ENCODE results near the gene PRELID2. TPM values are rescaled to one million over a fixed set of nuclear protein-coding genes. Genes with fewer than 3 reads are reported as not detected.

The PRELID2 gene
- total and polyA plus RNA-seq, 7 donors: 0.39 to 3.0 (median 1.3) TPM

DNA sequence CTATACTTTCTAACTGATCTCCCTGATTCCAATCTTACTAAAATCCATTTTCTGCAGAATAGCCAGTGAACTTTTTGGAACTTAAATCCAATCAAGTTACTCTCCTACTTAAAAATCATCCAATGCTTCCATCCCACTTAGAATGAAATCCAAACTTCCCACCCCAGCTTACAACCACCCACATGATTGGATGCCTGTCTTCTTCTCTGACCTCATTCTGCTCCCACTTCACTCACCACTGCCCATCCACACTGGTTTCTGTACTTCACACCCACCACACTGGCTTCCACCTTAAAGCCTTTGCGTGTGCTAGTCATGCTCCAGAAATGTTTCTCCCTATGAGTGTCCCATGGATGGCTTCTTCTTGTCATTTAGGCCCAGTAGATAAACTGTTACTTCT, 119.7 kb downstream of the PRELID2 start:
- H3K27me3 ChIP-seq (ENCODE audit: insufficient read depth in 3 of 3, low read length in 2 of 3): no peaks in the 10 kb centered on the region
- intact Hi-C loops (cut with DNase I): no loop called here
- no peaks in the 10 kb centered on the region for H3K4me1 ChIP-seq
- no peaks in the 10 kb centered on the region for H3K9me3 ChIP-seq
- no peak overlapping the region for H3K4me3 ChIP-seq
- TF ChIP-seq CTCF (IDR thresholded peaks at IDR 0.05): no peak
- H3K27ac ChIP-seq: no peak overlapping the region
- ATAC-seq (no peak), DNase-seq (no peak)
- H3K36me3 ChIP-seq (ENCODE audit: insufficient read depth in 1 of 2, low read depth in 1 of 2): no peaks in the 10 kb centered on the region
- WGBS, 3 donors: 89 to 98% (median 95%) methylated on average over 1 of the region's 1 CpG

DNA sequence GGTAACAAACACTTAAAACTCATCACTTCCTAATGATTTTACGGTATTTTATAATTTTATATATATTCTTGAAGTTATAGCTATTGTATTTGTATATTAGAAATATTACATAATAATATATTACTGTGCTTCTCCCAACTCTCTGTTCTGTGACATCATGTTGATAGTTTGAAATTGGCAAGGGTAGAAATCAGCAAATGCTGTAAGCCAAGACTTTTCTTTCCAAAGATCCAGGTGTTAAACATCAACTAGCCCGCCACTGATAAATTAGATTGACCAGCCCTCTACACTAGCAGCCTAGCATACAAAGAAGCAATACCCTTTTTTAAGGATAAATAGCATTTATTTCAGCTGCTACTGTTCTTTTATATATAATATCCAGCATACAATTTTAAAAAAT, 122.9 kb downstream of the PRELID2 start:
- Histone ChIP-seq H3K9me3 (no peaks in the 10 kb centered on the region), H3K27me3 (ENCODE audit: insufficient read depth in 3 of 3, low read length in 2 of 3) (no peaks in the 10 kb centered on the region), H3K4me1 (no peaks in the 10 kb centered on the region), H3K27ac (no peak overlapping the region), H3K4me3 (no peak overlapping the region), H3K36me3 (ENCODE audit: insufficient read depth in 1 of 2, low read depth in 1 of 2) (no peaks in the 10 kb centered on the region)
- no peak for ATAC-seq
- TF ChIP-seq CTCF (IDR thresholded peaks at IDR 0.05): no peak
- WGBS, 3 donors: 80 to 89% (median 83%) methylated on average over 2 of the region's 2 CpGs
- no peak for DNase-seq
- intact Hi-C loops (cut with DNase I): no loop called here

DNA sequence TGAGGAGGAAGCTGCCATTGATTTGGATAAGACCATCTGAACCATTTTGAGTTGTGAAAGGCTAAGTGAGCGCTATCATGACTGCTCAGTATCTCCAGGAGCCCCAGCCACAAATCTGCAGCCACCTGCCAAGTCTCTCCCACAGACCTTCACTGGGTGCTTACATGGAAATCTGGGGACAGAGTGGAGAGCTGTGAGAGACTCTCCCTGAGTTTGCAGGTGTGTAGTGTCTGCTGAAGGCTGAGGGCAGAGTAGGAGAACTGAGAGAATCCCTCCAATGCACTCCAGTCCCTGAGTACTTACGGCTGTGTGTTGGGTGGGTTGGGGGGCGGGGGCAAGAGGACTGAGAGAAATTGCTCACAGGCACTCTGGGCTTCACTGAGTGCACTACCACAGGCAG, 123.7 kb downstream of the PRELID2 start:
- Histone ChIP-seq H3K36me3 (ENCODE audit: insufficient read depth in 1 of 2, low read depth in 1 of 2) (no peaks in the 10 kb centered on the region), H3K27me3 (ENCODE audit: insufficient read depth in 3 of 3, low read length in 2 of 3) (no peaks in the 10 kb centered on the region), H3K27ac (no peak overlapping the region), H3K4me1 (no peaks in the 10 kb centered on the region), H3K4me3 (no peak overlapping the region), H3K9me3 (no peaks in the 10 kb centered on the region)
- ATAC-seq (no peak), DNase-seq (no peak)
- intact Hi-C loops (cut with DNase I): no loop called here
- 63 to 96% (median 84%) methylated on average over 3 of the region's 3 CpGs for WGBS, 3 donors
- no peak for TF ChIP-seq CTCF (IDR thresholded peaks at IDR 0.05)

Other genes with a start within 250 kb of the PRELID2 start
- not detected for gene GRXCR2, start 37.7 kb upstream of the PRELID2 start, total RNA-seq
- gene GRXCR2, start 37.7 kb upstream of the PRELID2 start, polyA plus RNA-seq: not detected
- gene SH3RF2, start 101.2 kb upstream of the PRELID2 start, total RNA-seq: 10 to 100 TPM; 23.5 to 64.1 (median 38.2) TPM
- 10 to 100 TPM in 2 of 3 donors, 1 to 10 TPM in 1; 1.1 to 24.3 (median 14.9) TPM for gene SH3RF2, start 101.2 kb upstream of the PRELID2 start, polyA plus RNA-seq

Data from psoas muscle (tissue), 8 donors.